HG02885 (cell line): ENCODE measurements around the gene TRIM52.
"Not testable (repeated sequence)": the region's sequence is repeated elsewhere in the genome, so short reads cannot be mapped to it uniquely, and the experiment has no call there.

Experiments
- ATAC-seq: cut with Tn5 transposase; IDR thresholded peaks from one replicate; pipeline ENCODE4 v1.9.1; 2021; ENCODE audit warnings: mild to moderate bottlenecking; ENCODE audit not compliant: unreplicated experiment, poor library complexity

TRIM52 gene

DNA sequence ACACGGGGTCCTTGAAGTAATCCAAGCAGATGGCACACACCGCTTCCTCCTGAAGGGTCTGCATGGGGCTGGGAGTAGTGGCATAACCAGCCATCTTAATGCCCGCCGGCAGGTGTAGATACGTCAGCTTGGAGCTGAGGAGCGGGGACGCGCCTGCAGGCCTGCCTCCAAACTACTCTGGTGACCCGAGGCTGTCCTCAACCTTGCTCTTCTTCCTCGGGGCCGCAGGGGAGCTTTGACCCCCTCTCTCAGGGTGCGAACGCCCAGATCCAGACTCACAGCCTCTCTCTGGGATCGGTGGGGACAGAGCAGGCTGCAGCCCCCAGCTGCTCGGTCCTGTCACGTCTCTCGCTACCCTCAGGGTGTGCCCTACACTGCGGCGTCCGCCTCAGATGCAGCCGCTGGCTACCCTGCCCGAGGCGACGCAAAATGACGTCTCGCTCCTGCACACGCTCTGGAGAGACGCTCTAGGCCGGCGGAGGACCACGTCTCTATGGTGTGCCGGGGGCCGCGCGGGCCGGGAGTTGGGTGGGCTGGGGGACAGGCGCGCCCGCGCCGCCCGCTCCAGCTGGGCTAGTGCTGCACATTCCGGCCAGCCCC lies at the start of gene TRIM52:
TRIM52 (minus strand) TSS at position 424 of the 600 bp plus-strand sequence; CDS start at position 94, 330 bp downstream.
- ATAC-seq: peak; percentile 82

DNA sequence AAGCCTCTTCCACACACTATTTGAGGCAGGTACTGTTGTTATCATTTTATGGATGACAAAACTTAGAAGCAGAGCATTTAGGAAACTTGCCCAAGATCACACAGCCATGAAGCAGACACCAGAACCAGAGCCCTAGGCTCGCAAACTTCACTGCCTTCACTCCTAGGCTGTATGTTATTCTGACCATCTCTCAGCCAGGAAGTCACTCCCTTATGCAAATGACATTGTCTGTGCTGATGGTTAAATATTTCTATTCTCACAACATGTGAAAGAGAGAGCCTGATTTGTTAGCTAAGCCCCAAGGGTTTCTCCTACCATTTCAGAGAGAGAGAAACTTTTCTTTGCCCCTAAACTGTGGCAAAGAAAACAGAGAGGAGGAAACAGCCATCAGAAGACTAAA lies 26.4 kb upstream of the TRIM52 start:
- not testable (repeated sequence) for ATAC-seq

DNA sequence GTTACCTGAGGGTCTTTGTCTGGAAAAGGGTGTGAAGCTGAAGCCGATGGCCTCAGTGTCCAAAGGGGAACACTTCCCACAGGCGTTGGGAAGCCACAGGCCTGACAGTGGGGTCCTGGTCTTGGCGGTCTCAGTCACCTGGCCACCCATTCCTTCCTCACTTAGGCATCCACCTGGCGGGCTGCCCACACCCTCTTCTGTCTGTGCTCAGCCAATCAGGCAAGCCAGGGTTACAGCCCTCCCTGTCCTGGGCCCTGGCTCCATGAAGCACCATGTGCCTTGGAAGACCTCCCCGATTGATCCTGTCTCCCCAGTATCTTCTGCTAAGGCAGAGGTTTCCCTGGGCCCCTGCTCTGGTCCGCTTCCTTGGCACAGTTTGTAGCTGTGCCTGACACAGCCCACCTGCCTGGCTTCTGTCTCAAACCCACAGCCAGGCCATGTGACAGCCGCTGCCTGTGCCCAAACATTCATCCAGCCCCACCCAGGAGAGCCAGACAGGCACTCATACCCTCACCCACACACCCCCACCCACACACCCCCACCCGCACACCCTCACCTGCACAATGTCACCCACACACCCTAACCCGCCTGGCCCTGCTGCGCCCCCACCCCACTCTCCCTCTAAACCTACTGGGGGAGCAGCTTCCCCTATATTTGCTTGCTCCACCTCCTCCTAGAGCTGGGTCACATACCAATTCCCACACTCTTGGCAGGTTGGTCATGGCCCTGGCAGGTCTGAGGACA lies 25.2 kb upstream of the TRIM52 start:
- ATAC-seq: not testable (repeated sequence)

DNA sequence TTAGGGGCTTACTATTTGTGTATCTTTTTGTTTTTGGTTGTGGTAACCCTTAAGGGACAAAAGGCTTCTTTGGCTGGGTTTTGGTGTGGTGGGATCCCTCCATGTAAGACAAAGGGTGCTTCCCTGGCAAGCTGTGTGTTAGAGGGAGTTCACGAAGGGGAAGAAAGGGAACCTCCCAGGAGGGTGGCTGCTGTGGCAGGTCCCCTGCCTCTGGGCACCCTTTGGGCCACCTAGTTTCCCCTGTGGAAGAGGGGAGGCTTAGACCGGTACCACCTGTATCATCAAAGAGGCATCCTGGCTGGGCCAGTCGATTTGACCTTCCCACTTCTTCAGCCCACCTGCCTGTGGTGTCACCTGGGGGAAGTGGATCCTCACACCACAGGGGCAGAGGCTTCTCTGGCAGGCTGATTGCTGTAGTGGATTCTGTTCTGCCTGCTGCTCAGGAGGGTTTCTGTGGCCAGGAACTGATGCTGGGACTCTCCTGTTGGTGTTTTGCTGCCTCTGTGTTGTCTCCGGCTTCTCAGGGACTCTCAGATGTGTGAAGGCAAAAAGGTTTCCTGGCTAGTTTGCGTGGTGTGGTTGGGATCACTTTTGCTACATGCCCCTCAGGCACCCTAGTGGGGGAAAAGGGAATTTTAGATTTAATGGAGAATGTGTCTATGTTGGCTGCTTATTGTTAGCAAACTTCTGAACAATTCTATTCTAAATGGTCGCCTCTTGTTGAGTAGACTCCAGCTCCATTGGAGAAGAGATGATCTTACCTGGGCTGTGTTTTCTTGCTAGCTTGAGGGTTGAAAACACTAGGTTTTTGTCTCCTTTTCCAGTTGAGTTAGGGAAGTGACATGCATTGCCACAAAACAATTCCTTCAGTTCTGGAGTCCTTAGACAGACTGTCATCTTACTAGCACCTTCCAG lies 23.2 kb upstream of the TRIM52 start:
- not testable (repeated sequence) for ATAC-seq

DNA sequence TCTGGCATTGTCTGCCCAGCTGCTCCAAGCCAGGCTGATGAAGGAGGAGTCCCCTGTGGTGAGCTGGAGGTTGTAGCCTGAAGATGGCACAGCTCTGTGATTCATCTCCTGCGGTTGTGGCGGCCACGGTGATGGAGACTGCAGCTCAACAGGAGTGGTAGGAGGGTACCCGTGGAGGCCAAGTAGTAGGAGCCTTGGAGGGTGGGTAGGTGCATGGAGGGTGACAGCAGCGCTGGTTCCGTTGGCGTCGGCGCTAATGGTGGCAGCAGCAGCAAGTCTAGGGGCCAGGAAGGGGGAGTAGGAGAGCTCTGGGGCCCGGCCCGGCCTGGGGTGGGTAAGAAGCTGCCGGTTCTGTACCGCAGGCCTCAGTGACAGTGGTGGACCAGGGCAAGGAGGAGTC lies 22.4 kb upstream of the TRIM52 start:
- ATAC-seq: no peak

DNA sequence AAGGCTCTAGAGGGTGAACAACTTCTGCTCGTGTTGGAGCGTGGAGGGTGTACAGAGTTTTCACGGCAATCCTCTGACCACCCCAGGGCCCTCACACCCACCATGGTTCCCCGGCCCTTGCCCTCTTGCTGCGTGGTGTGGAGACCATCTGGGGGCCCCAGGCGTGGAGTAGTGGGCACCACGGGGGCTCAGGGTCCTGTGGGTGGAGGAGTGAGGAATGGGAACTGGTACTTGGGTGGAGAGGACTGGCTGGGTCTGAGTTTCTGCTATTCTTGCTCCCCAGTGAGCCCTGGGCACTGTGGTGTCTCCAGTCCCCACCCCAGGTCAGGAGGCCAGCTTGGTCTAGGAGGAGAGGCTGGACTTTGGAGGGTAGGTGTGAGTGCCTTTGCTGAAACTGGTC lies 21.9 kb upstream of the TRIM52 start:
- ATAC-seq: no peak

DNA sequence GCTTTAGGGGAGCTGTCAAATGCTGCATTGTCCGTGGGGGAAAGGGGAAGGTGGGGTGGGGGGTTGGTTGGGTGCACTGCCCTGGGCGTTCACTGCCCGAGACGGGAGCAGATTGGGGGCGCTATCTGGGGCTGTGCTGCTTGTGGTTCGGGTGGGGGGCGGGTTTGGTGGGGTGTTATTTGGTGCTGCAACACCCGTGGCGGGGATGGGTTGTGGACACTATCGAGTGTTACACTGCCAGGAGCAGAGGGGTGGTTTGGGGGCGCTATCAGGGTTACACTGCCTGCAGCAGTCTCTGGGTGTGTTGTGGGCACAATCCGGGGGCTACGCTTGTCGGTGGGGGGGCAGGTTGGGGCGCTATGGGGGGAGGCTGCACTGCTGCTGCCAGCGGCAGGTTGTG lies 21.5 kb upstream of the TRIM52 start:
- not testable (repeated sequence) for ATAC-seq

DNA sequence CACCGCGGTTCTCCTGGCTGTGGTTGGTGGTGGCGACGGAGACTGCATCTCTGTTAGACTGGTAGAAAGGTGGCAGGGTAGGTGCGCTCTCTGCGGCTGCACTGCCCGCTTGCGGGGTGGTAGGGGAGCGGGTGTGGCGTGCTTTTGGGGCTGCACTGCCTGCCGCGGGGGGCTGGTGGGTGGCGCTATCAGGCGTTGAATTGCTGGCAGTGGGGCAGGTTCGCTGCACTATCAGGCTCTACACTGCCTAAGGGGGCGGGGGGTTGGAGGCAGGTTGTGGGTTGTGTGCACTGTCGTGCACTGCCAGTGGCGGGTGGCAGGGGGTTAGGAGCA lies 21.0 kb upstream of the TRIM52 start:
- ATAC-seq: no peak

DNA sequence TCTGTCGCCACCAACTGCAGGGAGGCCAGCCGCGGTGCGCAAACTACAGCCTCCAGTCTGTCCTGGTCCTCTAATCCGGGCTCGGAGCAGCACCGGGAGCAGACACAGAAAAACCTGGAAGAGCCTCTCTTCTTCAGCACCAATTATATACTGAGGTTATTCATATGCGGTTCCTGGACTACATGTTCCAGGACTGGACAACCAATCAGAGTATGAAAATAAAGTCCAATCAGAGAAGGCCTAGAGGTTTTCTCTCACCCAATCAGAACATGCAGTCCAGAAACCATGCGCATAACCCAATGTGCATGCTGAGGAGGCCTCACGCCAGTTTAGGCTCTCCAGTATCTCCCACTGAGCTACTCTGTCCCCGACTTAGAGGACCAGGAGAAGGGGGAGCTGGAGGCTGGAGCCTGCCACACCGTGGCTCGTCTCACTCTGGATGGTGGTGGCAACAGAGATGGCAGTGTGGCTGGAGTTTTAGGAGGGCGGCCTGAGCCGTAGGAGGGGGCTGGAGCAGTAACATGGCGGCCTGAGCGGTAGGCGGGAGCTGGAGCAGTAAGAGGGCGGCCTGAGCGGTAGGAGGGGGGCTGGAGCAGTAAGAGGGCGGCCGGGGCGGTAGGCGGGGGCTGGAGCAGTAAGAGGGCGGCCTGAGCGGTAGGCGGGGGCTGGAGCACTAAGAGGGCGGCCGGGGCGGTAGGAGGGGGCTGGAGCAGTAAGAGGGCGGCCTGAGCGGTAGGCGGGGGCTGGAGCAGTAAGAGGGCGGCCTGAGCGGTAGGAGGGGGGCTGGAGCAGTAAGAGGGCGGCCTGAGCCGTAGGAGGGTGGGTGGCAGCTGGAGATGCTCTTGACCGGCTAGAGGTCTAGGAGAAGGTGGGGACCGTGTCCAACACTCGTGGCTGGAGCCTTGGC lies 20.4 kb upstream of the TRIM52 start:
- ATAC-seq: no peak

DNA sequence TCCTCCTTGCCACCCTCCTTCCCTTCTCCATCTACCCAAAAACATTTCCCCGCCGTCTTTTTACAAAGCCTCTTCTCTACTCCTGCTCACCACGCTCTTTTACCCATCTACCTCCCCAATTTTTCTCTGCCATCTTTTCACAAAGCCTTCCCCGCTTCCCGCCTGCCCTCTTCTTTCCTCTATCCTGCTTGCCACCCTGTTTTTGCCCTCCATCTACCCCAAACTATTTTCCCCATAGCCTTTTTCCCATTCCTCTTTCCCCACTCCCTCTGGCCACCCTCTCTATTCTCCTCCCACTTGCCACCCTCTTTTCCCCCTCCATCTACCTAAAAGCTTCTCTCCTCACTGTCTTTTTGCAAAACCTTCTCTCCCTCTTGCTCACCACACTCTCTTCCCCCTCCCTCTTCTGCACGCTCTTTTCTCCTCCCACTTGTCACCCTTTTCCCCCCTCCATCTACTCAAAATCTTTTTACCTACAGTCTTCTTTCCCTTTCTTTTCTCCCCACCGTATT lies 19.4 kb upstream of the TRIM52 start:
- no peak for ATAC-seq

DNA sequence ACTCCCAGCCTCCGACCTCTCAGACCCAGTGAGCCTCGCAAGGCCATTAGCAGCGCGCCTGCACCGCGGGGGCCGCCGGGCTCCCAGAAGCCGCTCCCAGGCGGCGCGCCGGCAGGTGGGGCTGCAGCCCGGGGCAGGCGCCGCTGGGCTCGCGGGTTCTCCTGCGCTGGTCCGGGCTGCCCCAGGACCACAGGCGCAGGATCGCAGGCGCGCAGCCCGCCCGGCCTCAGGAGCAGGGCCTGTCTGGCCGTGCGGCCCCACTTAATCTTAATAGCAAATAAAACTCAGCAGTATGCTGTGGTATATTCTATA lies 12.4 kb upstream of the TRIM52 start:
- ATAC-seq: not testable (repeated sequence)

DNA sequence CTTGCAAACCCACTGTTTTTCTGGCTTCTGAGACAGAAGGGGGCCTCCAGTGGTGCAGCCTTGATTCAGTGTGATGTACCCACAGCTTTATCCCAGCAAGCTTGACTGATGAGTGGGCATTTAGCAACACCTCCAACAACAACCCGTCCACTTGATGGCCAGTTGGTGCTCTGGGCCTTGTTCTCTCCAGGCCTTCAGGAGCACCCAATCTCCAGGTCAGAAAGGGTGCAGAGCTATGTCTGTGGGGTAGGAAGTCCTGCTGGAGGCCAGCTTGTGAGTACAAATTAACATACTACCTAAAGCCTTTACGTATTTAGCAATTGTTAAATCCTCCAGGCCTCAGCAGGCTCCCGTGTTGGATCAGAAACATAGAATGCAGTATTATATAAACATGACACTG lies 10.1 kb upstream of the TRIM52 start:
- ATAC-seq: no peak

DNA sequence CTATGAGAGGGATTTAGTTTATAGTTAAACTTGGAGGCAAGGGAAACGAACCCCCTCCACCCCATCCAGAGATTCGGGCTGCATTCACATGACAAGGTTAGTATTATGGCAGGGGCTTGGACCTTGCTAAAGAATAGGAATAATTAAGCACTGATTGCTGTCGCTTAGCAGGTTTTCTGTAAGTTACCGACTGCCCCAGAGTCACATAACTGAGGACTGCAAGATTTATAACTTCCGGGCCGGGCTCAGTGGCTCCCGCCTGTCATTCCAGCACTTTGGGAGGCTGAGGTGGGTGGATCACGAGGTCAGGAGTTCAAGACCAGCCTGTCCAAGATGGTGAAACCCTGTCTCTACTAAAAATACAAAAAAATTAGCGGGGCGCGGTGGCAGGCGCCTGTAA lies 7.0 kb upstream of the TRIM52 start:
- not testable (repeated sequence) for ATAC-seq

DNA sequence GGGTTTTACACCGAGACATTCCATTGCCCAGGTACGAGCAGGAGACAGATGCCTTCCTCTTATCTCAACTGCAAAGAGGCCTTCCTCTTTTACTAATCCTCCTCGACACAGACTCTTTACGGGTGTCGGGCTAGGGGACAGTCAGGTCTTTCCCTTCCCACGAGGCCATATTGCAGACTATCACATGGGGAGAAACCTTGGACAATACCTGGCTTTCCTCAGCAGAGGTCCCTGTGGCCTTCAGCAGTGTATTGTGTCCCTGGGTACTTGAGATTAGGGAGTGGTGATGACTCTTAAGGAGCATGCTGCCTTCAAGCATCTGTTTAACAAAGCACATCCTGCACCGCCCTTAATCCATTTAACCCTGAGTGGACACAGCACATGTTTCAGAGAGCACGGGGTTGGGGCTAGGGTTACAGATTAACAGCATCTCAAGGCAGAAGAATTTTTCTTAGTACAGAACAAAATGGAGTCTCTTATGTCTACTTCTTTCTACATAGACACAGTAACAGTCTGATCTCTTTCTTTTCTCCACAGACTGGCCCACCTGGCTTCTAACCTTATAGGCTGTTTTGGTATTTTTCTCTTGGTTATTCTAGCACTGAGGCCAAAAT lies 6.5 kb upstream of the TRIM52 start:
- not testable (repeated sequence) for ATAC-seq

DNA sequence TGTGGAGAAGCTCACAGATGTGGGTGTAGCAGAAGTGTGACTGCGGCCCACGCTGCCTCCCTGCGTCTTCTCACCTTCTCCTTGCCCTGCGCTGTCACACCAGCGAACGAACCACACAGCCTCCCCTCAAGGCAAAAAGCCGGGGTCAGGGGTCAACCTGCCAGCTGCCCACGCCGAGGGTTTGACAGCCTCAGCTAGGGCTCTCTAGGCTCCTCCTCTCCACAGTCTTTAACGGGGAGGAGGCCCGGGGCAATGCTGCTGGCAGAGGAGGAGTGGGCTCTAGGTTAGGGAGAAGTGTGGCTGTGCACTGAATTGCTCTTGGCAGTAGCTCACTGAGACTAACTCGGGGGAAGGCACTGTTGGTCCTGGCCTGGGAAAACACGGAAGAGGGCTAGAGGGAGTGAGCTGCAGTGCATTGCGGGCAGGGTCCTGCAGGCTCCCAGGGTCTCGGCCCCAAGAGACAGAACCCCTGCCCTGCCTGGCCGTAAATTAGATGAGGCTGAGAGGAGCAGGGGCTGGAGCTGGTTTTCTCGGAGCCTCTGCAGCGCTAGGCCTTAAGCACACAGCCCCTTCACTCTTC lies 4.2 kb upstream of the TRIM52 start:
- no peak for ATAC-seq

DNA sequence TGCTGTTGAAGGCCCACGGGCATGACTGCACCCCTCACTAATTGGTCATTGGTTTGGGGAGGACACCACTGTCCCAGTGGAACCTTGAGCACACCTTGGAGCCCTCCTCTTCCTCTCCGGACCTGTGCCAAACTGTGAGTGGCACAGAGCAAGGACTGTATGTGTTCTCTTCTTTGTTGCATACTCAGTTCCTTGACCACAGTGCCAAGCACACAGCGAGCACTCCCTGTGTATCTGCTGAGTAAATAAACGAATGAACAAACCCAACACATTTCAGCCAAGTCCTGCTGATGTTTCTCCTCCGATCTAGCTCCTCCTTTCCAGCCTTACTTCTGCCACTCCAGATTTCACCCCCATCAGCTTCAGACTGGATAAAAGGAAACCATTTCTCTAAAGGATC lies 2.7 kb upstream of the TRIM52 start:
- ATAC-seq: no peak

DNA sequence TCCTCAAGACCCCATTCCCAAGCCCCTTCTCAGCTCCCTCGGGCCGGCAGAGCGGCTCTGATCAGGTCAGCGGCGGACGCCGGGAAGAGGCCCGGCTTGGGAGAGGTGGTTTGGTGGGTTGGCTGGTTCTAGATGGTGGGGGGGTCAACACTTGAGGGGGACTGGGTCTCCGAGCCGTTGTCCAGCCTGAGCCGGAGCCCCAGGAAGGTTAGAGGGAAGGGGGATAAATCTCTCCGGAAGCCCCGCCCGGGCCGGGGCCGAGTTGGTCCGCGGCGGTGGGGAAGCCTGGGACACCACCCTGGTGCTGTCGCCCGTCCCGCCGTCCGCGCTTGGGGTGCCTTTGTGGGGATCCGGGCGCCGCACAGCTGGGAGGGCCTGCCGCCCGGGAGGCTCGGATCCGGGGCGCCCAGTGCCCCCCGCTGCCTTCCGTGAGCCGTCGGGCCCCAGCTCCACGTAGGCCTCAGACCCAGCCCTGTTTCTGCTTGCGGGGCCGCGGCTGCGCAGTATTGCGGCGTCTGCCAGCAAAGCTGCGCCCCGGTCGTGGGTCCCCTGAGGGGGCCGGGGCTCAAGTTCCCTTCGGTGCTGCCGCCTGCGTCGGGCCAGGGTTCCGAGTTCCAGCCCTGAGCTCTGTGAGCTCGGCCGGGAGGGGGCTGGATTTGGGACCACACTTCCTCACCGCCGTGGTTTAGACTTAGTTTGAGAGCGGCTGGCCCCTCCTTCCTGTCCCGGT lies 542 bp upstream of the TRIM52 start:
- ATAC-seq: peak; percentile 63

DNA sequence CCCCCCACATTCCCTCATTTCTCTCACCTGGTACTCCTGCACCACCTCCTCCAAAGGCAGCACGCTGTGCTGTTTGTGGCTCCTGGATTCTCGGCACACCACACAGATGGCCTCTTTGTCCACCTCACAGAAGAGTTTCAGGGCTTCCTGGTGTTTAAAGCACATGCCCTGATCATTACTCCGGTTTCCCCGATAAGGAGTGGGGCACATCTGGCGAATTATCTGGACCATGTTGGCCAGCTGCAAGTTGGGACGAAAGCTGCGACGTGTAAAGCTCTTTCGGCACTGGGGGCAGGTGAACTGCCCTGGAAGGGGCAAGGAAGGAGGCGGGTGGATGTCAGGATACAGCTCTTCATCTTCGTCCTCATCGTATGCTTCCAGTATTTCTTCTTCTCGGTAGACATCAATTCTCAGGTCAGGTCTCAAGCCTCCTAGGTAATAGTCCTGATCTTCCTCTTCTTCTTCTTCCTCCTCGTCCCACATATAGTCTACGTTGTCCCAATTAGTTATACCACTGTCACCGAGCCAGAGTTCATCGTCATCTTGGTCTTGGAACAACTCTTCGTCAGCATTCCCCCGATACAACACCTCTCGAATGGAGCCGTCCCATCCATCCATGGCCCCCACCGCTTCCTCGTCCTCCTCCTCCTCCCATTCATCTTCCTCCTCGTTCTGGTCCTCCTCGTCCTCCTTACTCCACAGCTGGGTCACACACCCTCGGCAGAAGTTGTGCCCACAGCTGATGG lies 796 bp downstream of the TRIM52 start:
- no peak for ATAC-seq
